HCT116 (cell line): Measurements from ENCODE around the gene LRRFIP1. TPM values are rescaled to one million over a fixed set of nuclear protein-coding genes. Genes with fewer than 3 reads are reported as not detected.

Experiments
- ATAC-seq: fragments of 200-7000 bp; cut with Tn5 transposase; 2 replicates; pipeline ENCODE4 v1.9.1; 2020; ENCODE audit warnings: mild to moderate bottlenecking, moderate library complexity
- BruUV-seq: library from RNA; stranded (reverse); fragments of 400-500 nt; replicated peaks from 2 replicates; lab custom pipeline; 2021; lab: Mats Ljungman, UMichigan
- CTCF ChIA-PET: fragments of 300-600 bp; sonication (Branson Sonifier 250); formaldehyde crosslinking; loops from one replicate; lab custom pipeline; 2021; ENCODE audit warnings: antibody characterized with exemption; lab: Charles Lee
- POLR2A ChIA-PET: fragments of 300-600, 350-600 bp; sonication (Branson Sonifier 250); formaldehyde crosslinking; loops from one replicate; lab custom pipeline; 2021; ENCODE audit warnings: antibody characterized with exemption; lab: Charles Lee
- RAD21 ChIA-PET, 2 experiments: fragments of 300-600 bp; sonication (Branson Sonifier 250); formaldehyde crosslinking; loops; one replicate each; lab custom pipeline; 2023; ENCODE audit warnings: low total read pairs in 2 of 2; ENCODE audit not compliant: uncharacterized antibody in 2 of 2, unreplicated experiment in 2 of 2, low non-redundant PET in 1 of 2; lab: Charles Lee
- DNase-seq: peaks from one replicate; pipeline ENCODE4 v3.0.0-alpha.2; 2010; ENCODE audit warnings: low read depth, low spot score
- H2AFZ ChIP-seq: fragments of 200-600 bp; shearing (Covaris generic), sonication (generic); 2 replicates; pipeline ENCODE4 v1.6.1; 2017; ENCODE audit warnings: low read depth, mixed run types, mixed read lengths, antibody characterized with exemption, low read length; ENCODE audit not compliant: poor library complexity, severe bottlenecking
- H3K27ac ChIP-seq: 2 replicates; pipeline ENCODE4 v1.5.1; 2012; ENCODE audit warnings: low read depth, low read length
- H3K27me3 ChIP-seq: fragments of 200-600 bp; sonication (generic); 2 replicates; pipeline ENCODE4 v1.6.1; 2016; ENCODE audit warnings: mixed run types, low read length, mixed read lengths; ENCODE audit not compliant: insufficient read depth
- H3K36me3 ChIP-seq, 2 experiments: fragments of 200-500 bp in 1 of 2; fragments of 200-600 bp in 1 of 2; sonication (Bioruptor generic) in 1 of 2; sonication (generic) in 1 of 2; 2 replicates each; pipeline versions ENCODE4 v1.5.1 to v1.6.1; 2014 to 2016; ENCODE audit warnings: low read length in 2 of 2, inconsistent platforms in 1 of 2, mixed read lengths in 1 of 2, mixed run types in 1 of 2; ENCODE audit not compliant: insufficient read depth in 2 of 2, control insufficient read depth in 1 of 2
- H3K4me1 ChIP-seq, 2 experiments: fragments of 200-600 bp in 1 of 2; sonication (generic) in 1 of 2; 2 replicates each; pipeline versions ENCODE4 v1.5.1 to v1.6.1; 2012 to 2017; ENCODE audit warnings: low read length in 2 of 2, inconsistent platforms in 1 of 2, mild to moderate bottlenecking in 1 of 2, mixed read lengths in 1 of 2, mixed run types in 1 of 2, moderate library complexity in 1 of 2; ENCODE audit not compliant: insufficient read depth in 2 of 2, control insufficient read depth in 1 of 2
- H3K4me2 ChIP-seq: fragments of 200-600 bp; sonication (generic); 2 replicates; pipeline ENCODE4 v1.6.1; 2017; ENCODE audit warnings: mixed run types, low read length, mixed read lengths
- H3K4me3 ChIP-seq, 2 experiments: fragments of 200-600 bp in 1 of 2; sonication (generic) in 1 of 2; replicated peaks in 1 of 2; 2 replicates each; pipeline ENCODE4 v1.5.1; 2011 to 2016; ENCODE audit warnings: low read length in 2 of 2, control low read depth in 1 of 2, low read depth in 1 of 2, mild to moderate bottlenecking in 1 of 2, mixed read lengths in 1 of 2, mixed run types in 1 of 2
- H3K79me2 ChIP-seq: fragments of 200-600 bp; sonication (generic); 2 replicates; pipeline ENCODE4 v1.6.1; 2017; ENCODE audit warnings: mild to moderate bottlenecking, mixed run types, low read length, moderate library complexity, mixed read lengths; ENCODE audit not compliant: insufficient read depth
- H3K9ac ChIP-seq: fragments of 200-600 bp; sonication (generic); 2 replicates; pipeline ENCODE4 v1.6.1; 2016; ENCODE audit warnings: low read length, mixed read lengths
- H3K9me2 ChIP-seq: fragments of 200-600 bp; sonication (generic), shearing (Covaris generic); 2 replicates; pipeline ENCODE4 v1.6.1; 2017; ENCODE audit warnings: mixed run types, mild to moderate bottlenecking, moderate library complexity; ENCODE audit not compliant: insufficient read depth
- H3K9me3 ChIP-seq, 2 experiments: fragments of 200-500 bp in 1 of 2; fragments of 200-600 bp in 1 of 2; sonication (Bioruptor generic) in 1 of 2; sonication (generic) in 1 of 2; 2 replicates each; pipeline ENCODE4 v1.6.1; 2014 to 2017; ENCODE audit warnings: low read length in 2 of 2, mixed read lengths in 2 of 2, inconsistent platforms in 1 of 2, low read depth in 1 of 2, mild to moderate bottlenecking in 1 of 2, mixed run types in 1 of 2, moderate library complexity in 1 of 2; ENCODE audit not compliant: control insufficient read depth in 1 of 2, insufficient read depth in 1 of 2
- H4K20me1 ChIP-seq: fragments of 200-600 bp; sonication (generic), shearing (Covaris generic); 2 replicates; pipeline ENCODE4 v1.6.1; 2017; ENCODE audit warnings: mixed run types, mild to moderate bottlenecking, moderate library complexity; ENCODE audit not compliant: insufficient read depth
- CBX3 ChIP-seq: IDR thresholded peaks from 2 replicates; pipeline ENCODE4 v1.6.1; 2012; ENCODE audit warnings: low read depth
- CEBPB ChIP-seq: IDR thresholded peaks from 2 replicates; pipeline ENCODE4 v1.6.1; 2012; ENCODE audit warnings: low read depth
- EGR1 ChIP-seq: IDR thresholded peaks from 2 replicates; pipeline ENCODE4 v1.6.1; 2012; ENCODE audit warnings: low read depth
- ELF1 ChIP-seq: IDR thresholded peaks from 2 replicates; pipeline ENCODE4 v1.6.1; 2012; ENCODE audit warnings: low read depth, borderline replicate concordance
- EZH2 ChIP-seq: fragments of 200-600 bp; sonication (generic); IDR thresholded peaks from 2 replicates; pipeline ENCODE4 v1.6.1; 2017; ENCODE audit warnings: antibody characterized with exemption, mixed run types
- EZH2phosphoT487 ChIP-seq: fragments of 200-600 bp; IDR thresholded peaks from 2 replicates; pipeline ENCODE4 v1.6.1; 2018; ENCODE audit warnings: antibody characterized with exemption, borderline replicate concordance
- FOSL1 ChIP-seq: IDR thresholded peaks from 2 replicates; pipeline ENCODE4 v1.6.1; 2012; ENCODE audit warnings: low read depth
- JUND ChIP-seq: IDR thresholded peaks from 2 replicates; pipeline ENCODE4 v1.6.1; 2012
- POLR2A ChIP-seq: IDR thresholded peaks from 2 replicates; pipeline ENCODE4 v1.7.0; 2011; ENCODE audit warnings: borderline replicate concordance; ENCODE audit not compliant: insufficient read depth, insufficient read length; ENCODE audit errors: extremely low read depth
- POLR2AphosphoS5 ChIP-seq: IDR thresholded peaks from 2 replicates; pipeline ENCODE4 v1.6.1; 2011; ENCODE audit warnings: mild to moderate bottlenecking, low read depth, low read length, moderate library complexity
- SIN3A ChIP-seq: IDR thresholded peaks from 2 replicates; pipeline ENCODE4 v1.6.1; 2012; ENCODE audit warnings: low read depth
- SRF ChIP-seq: IDR thresholded peaks from 2 replicates; pipeline ENCODE4 v1.6.1; 2012; ENCODE audit warnings: low read depth
- TCF7L2 ChIP-seq: IDR thresholded peaks from 2 replicates; pipeline ENCODE4 v1.7.0; 2011; ENCODE audit warnings: borderline replicate concordance, inconsistent platforms; ENCODE audit not compliant: insufficient read depth, insufficient read length; ENCODE audit errors: extremely low read depth
- YY1 ChIP-seq: IDR thresholded peaks from 2 replicates; pipeline ENCODE4 v1.6.1; 2011; ENCODE audit warnings: low read length, low read depth, moderate library complexity, mild to moderate bottlenecking; ENCODE audit not compliant: insufficient replicate concordance; ENCODE audit errors: extremely low read depth
- ZNF274 ChIP-seq: fragments of 200-500 bp; sonication (Bioruptor generic); IDR thresholded peaks from 2 replicates; pipeline ENCODE4 v1.6.1; 2014; ENCODE audit warnings: mild to moderate bottlenecking, low read depth, low read length, inconsistent platforms
- intact Hi-C: fragments of 100-400 bp; cut with micrococcal nuclease; formaldehyde crosslinking; loops from 2 replicates; pipeline ENCODE4 v1.10.0; 2022
- total RNA-seq: library from RNA; stranded (reverse); gene quantifications from one replicate; pipeline ENCODE4 v1.2.1, GENCODE V29; 2021; ENCODE audit not compliant: unreplicated experiment
- TF ChIP-seq, protein P1 (sequence below): IDR thresholded peaks from 2 replicates; pipeline ENCODE4 v1.6.1; 2012
- TF ChIP-seq, protein P2 (sequence below), 3 experiments: fragments of 200-600 bp in 1 of 3; sonication (generic) in 1 of 3; IDR thresholded peaks in 2 of 3; conservative IDR thresholded peaks in 1 of 3; 2 replicates each; pipeline ENCODE4 v1.5.1; 2012 to 2017; ENCODE audit warnings: low read depth in 2 of 3, low read length in 2 of 3, antibody characterized with exemption in 1 of 3, borderline replicate concordance in 1 of 3, control low read depth in 1 of 3, mild to moderate bottlenecking in 1 of 3, mixed read lengths in 1 of 3, mixed run types in 1 of 3, moderate library complexity in 1 of 3; ENCODE audit not compliant: insufficient read depth in 1 of 3
- TF ChIP-seq, protein P3 (sequence below): IDR thresholded peaks from 2 replicates; pipeline ENCODE4 v1.6.1; 2012; ENCODE audit warnings: low read depth
- TF ChIP-seq, protein P4 (sequence below): IDR thresholded peaks from 2 replicates; pipeline ENCODE4 v1.6.1; 2012

LRRFIP1 gene
- total RNA-seq, 1 experiment from 2014 or later, result 76.9 TPM

DNA sequence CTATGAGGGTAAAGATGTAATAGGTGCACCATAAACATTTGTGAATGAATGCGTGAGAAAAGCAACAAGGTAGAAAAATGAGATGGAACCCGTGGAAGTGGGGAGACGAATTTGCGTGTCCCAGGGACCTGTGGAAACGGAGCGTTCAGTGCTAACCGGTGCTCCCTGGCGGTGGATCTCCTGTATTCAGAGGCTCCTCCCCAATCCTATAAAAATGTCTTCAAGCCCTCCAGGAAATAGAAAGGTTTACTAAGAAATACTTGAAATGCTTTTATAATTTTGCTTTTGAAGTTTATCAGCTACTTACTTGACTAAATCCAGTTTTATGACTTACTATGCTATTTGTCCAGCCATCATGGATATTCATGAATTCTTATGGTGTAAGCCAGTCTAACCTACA, 108.4 kb downstream of the LRRFIP1 start:
- Histone ChIP-seq H3K79me2 (peaks cover 87% of the 10 kb centered on the region), H3K9me3 (no peaks in the 10 kb centered on the region), H3K9me2 (no peaks in the 10 kb centered on the region), H2AFZ (no peak overlapping the region), H3K4me2 (no peak overlapping the region), H4K20me1 (no peaks in the 10 kb centered on the region), H3K36me3 (no peaks in the 10 kb centered on the region)
- CTCF ChIA-PET, result no interaction called here
- no peak for ATAC-seq
- POLR2A ChIA-PET, result no interaction called here
- TF ChIP-seq, protein P1, sequence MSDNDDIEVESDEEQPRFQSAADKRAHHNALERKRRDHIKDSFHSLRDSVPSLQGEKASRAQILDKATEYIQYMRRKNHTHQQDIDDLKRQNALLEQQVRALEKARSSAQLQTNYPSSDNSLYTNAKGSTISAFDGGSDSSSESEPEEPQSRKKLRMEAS, result no peak
- TF ChIP-seq EZH2phosphoT487 (no peak), ZNF274 (no peak), CEBPB (no peak), SRF (no peak), SIN3A (no peak), ELF1 (no peak), YY1 (no peak), EGR1 (no peak), FOSL1 (no peak), POLR2AphosphoS5 (no peak), CBX3 (no peak), JUND (no peak), TCF7L2 (no peak), POLR2A (no peak), EZH2 (no peak)
- TF ChIP-seq, protein P2, sequence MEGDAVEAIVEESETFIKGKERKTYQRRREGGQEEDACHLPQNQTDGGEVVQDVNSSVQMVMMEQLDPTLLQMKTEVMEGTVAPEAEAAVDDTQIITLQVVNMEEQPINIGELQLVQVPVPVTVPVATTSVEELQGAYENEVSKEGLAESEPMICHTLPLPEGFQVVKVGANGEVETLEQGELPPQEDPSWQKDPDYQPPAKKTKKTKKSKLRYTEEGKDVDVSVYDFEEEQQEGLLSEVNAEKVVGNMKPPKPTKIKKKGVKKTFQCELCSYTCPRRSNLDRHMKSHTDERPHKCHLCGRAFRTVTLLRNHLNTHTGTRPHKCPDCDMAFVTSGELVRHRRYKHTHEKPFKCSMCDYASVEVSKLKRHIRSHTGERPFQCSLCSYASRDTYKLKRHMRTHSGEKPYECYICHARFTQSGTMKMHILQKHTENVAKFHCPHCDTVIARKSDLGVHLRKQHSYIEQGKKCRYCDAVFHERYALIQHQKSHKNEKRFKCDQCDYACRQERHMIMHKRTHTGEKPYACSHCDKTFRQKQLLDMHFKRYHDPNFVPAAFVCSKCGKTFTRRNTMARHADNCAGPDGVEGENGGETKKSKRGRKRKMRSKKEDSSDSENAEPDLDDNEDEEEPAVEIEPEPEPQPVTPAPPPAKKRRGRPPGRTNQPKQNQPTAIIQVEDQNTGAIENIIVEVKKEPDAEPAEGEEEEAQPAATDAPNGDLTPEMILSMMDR (IDR thresholded peaks at IDR 0.05 in 2 of 3, conservative IDR thresholded peaks at IDR 0.05 in 1 of 3; ENCODE audit: borderline replicate concordance in 1 of 3, insufficient read depth in 1 of 3, low read depth in 2 of 3, low read length in 2 of 3), result no peak
- TF ChIP-seq, protein P3, sequence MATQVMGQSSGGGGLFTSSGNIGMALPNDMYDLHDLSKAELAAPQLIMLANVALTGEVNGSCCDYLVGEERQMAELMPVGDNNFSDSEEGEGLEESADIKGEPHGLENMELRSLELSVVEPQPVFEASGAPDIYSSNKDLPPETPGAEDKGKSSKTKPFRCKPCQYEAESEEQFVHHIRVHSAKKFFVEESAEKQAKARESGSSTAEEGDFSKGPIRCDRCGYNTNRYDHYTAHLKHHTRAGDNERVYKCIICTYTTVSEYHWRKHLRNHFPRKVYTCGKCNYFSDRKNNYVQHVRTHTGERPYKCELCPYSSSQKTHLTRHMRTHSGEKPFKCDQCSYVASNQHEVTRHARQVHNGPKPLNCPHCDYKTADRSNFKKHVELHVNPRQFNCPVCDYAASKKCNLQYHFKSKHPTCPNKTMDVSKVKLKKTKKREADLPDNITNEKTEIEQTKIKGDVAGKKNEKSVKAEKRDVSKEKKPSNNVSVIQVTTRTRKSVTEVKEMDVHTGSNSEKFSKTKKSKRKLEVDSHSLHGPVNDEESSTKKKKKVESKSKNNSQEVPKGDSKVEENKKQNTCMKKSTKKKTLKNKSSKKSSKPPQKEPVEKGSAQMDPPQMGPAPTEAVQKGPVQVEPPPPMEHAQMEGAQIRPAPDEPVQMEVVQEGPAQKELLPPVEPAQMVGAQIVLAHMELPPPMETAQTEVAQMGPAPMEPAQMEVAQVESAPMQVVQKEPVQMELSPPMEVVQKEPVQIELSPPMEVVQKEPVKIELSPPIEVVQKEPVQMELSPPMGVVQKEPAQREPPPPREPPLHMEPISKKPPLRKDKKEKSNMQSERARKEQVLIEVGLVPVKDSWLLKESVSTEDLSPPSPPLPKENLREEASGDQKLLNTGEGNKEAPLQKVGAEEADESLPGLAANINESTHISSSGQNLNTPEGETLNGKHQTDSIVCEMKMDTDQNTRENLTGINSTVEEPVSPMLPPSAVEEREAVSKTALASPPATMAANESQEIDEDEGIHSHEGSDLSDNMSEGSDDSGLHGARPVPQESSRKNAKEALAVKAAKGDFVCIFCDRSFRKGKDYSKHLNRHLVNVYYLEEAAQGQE, result no peak
- TF ChIP-seq, protein P4, sequence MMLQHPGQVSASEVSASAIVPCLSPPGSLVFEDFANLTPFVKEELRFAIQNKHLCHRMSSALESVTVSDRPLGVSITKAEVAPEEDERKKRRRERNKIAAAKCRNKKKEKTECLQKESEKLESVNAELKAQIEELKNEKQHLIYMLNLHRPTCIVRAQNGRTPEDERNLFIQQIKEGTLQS, result no peak
- TF ChIP-seq, all 23 proteins: peak for 0
- no TSS peak for BruUV-seq
- Histone ChIP-seq H3K4me3 (no peak overlapping the region), H3K27ac (no peak overlapping the region), H3K27me3 (no peaks in the 10 kb centered on the region), H3K9ac (no peak overlapping the region), H3K4me1 (peaks cover 11 to 34% of the 10 kb centered on the region in 2 experiments)
- intact Hi-C loops, result no loop called here
- no peak for DNase-seq
- RAD21 ChIA-PET, result no interaction called here
